Medulla oblongata (tissue), 1 donor: Measurements from ENCODE around the gene ACAD8.
A peak's percentile ranks its signal among the peaks of the same experiment; 100 is the strongest.

Experiments used
- DNase-seq: peaks from one replicate; pipeline ENCODE4 v3.0.0-alpha.2; 2015; ENCODE audit errors: extremely low spot score

ACAD8 gene

DNA sequence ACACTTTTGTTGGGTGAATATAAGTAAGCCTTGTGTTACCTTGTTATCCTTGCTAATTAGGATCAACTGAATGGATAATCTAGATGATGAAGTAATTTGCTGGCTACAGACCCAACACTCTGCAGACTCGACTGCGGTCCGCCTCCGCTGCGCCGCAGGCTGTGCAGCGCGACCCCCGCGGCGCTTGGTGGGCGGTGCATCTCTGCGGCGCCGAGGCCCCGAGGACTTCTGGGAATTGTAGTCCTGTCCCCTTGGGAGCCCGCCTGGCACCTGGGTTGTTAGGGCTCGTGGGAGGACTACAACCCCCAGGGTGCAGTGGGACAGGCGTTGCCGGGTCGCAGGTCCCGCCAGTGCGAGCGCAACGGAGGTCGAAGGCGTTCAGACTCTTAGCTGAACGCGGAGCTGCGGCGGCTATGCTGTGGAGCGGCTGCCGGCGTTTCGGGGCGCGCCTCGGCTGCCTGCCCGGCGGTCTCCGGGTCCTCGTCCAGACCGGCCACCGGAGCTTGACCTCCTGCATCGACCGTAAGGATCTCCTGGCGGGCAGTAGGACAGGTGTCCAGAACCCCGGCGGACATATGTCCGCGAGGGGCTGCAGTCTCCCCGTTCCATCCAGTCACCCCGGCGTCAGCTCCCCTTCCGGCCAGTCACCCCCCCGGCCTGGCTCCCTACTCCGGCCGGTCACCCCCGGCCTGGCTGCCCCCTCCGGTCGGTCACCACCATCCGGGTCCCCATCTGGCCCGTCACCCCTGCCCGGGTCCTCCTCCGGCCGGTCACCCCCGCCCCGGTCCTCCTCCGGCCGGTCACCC is at the start of gene ACAD8, which contains the start of gene THYN1:
TSS of gene ACAD8 (plus strand) at position 381 of the 806 bp plus-strand sequence. CDS start at position 414, 33 bp downstream.
TSS of gene THYN1 (minus strand) at position 165 of the 806 bp plus-strand sequence. CDS start 470 bp downstream, outside the sequence.
- DNase-seq: peak; percentile 98

- no peak for DNase-seq
Observed at GRCh38 chr11:134205729-134206128, 47.6 kb upstream of the ACAD8 start.

GRCh38 chr11:134206185-134206584 is 47.2 kb upstream of the ACAD8 start:
- DNase-seq: no peak

- DNase-seq: no peak
Observed at GRCh38 chr11:134207538-134208239, 45.7 kb upstream of the ACAD8 start.

GRCh38 chr11:134215836-134216235 is 37.5 kb upstream of the ACAD8 start:
- DNase-seq: peak; percentile 11

- peak; percentile 47 for DNase-seq
Observed at GRCh38 chr11:134216816-134217215, 36.6 kb upstream of the ACAD8 start.

DNA sequence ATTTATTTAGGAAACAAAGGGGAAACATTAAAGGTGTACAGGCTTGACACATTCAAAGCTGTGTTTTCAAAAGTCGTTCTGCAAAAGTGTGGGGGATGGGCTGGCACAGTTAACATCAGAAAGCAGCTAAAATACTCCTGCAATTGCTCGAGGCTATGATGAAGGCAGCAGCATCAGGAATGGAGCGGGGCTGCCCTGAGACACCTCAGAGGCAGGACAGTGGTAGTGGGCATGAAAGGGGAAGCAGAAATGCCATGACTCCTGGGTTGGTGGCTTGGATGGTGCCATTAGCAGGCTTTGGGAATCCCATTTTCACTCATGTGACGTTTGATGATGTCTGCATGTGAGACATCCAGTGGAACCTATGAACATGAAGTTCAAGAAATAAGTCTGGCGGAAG is 30.2 kb upstream of the ACAD8 start:
- peak; percentile 14 for DNase-seq

- DNase-seq: peak; percentile 97
Observed at GRCh38 chr11:134223836-134224709, 29.3 kb upstream of the ACAD8 start, which contains the start of the genes NCAPD3 and VPS26B. Gene NCAPD3 (minus strand): TSS chr11:134223967. CDS start chr11:134223926, 41 bp downstream. Gene VPS26B (plus strand): TSS chr11:134224671. CDS start chr11:134225123, 452 bp downstream.

DNA sequence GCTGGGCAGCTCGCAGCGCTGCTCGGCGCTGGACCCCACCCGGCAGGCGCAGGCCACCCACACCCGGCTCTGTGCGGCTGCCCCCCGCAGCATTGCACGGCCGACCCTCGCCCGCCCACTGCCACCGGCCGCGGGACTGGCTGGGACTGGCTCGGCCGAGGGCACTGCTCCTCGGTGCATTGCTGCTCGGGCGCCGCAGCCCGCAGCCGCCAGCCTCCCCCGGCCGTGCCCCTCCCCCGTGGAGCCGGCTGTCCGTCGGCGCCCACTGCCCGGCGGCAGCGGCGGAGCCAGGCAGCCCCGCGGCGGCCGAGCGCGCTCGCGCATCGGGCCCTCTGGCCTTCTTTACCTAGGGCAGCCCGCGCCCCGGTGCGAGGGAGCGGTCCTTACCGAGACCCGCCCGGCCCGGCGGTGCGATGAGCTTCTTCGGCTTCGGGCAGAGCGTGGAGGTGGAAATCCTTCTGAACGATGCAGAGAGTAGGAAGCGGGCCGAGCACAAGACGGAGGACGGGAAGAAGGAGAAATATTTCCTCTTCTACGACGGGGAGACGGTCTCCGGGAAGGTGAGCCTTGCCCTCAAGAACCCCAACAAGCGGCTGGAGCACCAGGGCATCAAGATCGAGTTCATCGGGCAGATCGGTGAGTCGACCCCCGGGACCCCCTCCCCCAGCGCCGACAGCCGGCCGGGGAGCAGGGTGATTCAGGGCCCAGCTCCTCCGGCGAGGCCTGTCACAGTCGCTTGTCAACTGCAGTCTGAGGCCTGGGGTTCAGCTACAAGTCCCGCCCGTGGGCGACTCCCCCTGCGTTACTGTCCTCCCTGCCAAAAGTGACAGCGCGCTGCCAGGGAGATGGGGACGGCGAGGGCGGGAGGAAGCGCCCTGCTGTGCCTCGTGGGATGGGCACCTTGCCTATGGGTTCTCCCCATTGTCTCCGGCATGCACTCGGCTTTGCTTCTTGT is 28.4 kb upstream of the ACAD8 start:
- DNase-seq: peak; percentile 74

DNA sequence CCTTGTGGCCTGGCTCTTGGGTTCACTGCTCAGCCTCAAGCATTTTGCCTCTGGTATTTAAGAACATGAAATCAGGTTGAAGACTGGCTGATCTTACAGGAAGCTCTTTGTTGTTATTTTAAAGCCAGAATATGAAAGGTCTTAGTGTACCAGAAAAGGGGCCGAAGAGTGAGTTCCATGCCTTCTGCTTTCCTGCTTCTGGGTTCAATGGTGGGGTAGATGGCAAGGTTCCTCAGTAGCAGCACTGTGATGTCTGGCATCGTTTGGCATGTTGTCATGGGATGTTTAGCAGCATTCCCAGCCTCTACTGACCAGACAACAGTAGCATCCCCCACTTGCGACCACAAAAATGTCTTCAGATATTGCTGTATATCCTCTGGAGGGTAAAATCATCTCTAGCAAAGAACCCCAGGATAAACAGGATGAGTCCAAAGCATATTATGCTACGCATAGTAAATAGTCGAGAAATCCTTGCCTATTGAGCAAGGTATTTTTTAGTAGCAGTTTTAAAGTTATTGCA is 26.5 kb upstream of the ACAD8 start:
- no peak for DNase-seq

DNA sequence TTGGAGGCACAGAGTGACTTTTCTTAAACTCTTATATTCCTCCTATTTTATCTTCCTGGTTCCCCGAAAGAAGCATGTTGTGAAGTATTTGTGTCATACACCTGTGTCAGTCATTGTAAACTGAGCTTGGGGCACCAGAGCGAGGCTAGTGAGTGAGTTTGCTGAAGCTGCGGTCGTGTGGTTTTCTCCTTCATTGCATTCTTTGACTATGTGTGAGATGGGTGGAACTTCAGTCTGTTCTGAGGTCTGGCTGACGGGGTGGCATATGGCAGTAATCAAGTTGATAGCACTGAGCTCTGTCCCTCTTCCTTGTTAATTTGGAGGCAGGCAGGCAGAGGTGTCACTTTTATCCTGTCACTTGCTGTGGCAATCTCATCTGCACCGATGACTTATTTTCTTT is 24.7 kb upstream of the ACAD8 start:
- DNase-seq: no peak

DNA sequence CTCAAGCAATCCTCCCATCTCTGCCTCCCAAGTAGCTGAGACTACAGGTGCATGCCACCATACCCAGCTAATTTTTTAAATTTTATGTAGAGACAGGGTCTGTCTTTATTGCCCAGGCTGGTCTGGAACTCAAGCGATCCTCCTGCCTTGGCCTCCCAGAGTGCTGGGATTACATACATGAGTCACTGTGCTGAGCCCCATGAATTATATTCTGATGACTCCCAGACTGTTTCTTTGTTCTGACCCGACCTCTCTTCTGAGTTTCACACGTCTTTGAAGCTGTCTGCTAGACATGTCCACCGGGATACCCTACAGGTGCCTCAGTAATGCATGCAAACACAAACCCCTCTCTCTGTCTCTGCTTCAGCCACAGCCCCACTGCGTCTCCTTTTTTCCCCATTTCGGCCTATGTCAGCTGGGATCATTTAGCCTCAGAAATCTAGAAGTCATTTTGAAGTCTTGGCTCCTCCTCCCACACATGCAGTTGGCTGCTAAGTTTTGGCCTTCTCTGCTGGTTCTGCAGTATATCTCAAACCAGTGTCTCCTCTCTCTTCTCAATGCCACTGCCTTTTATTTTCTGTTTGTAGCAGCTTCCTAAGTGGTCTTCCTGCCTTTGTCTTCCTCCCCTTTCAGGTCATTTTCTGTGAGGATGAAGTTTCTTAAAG is 24.1 kb upstream of the ACAD8 start:
- no peak for DNase-seq

DNA sequence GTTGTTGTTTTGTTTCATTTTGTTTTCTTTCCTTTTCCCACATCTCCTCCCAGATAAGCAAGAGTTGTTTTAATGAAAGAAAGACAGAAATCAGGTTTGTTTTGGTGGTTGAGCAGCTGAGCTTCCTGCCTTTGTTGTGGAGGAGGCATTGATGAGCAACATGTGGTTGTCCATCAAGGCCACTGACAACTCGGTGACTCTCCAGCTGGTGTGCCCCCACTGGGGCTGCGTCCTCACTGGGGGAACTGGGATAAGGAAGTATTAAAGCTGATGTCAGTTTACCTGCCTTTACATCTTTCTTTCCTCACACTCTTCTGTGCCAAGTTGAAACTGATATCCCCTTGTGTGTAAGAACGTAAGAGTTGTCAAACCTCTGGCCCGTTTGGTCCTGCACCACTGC is 23.0 kb upstream of the ACAD8 start:
- no peak for DNase-seq

GRCh38 chr11:134231958-134232659 is 21.3 kb upstream of the ACAD8 start:
- DNase-seq: no peak

- no peak for DNase-seq
Observed at GRCh38 chr11:134233729-134234179, 19.6 kb upstream of the ACAD8 start.

DNA sequence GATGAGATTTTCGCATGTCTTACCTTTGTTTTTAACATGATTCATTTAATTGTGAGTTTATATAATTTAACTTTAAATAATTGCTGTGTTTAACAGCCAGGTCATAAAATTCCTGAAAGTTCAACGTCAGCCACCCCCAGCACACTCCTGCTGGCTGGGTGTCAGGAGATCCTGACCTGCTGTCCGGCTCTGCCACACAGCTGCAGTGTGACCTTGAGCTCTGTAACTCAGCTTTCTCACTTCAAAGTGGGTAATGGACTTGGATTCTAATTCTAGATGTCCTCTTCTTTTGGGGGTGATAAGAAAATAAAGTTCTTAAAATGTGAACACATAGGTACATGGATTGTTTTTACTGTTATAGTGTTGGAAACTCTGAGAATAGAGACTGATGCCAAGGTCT is 18.0 kb upstream of the ACAD8 start:
- no peak for DNase-seq

DNA sequence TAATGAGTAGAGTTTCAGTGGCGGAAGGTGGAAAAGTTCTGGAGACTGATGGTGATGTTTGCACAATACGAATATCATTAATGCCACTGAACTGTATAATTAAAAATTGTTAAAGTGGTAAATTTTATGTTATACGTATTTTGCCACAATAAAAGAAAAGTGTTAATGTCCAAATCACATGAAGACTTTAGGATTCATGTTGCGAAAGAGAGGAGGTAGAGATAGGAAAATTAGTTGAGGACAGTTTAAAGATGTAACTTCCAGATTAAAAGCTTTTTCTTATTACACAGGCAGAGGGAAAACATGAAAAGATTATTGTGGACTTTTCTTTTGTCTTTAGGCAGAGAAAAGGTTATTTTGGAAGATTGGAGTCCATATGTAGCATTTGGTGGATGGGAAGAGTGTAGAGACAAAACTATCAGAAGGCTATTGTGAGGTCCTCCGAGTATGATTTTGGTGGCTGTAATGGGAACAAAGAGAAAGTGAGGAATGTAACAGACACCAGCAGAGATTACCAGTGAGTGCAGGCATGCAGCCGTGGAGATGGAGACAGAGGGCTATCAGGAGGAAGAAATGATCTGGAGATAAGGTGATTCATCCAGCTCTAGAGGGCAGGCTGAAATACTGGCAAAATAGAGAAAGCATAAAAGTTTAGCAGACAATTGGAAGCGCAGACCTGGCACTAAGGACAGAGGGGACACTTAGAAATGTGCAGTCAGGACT is 16.4 kb upstream of the ACAD8 start:
- DNase-seq: no peak

DNA sequence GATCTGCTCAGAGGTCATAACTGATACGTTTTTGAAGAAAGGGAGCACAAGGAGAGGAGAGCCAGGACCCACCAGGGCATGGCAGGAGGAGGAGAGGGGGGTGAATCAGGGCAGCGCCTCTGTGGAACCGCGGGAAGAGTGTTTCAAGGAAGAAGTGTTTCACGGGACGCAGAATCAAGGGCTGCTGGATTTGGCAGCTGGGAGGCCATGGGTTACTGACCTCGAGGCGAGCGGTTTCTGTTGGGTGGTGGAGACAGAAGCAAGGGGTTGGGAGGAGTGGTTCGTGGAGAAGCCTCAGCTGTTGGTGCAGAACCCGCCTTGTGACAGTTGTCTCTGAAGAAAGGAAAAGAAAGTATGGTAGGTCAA is 15.8 kb upstream of the ACAD8 start:
- no peak for DNase-seq
